NB4 (cell line): Measurements from ENCODE around the gene SPSB1.

Source experiments
- CTCF ChIP-seq: IDR thresholded peaks from one replicate; pipeline ENCODE4 v1.5.1; 2012; ENCODE audit warnings: low read depth, low read length
- MYC ChIP-seq: IDR thresholded peaks from 2 replicates; pipeline ENCODE4 v1.6.1; 2011; ENCODE audit warnings: low read depth, low read length

GRCh38 chr1:9384751-9385245 is 92.1 kb downstream of the SPSB1 start:
- TF ChIP-seq CTCF: no peak
- no peak for TF ChIP-seq MYC
